Measurements from ENCODE around the gene CAMTA1.

The CAMTA1 gene

DNA sequence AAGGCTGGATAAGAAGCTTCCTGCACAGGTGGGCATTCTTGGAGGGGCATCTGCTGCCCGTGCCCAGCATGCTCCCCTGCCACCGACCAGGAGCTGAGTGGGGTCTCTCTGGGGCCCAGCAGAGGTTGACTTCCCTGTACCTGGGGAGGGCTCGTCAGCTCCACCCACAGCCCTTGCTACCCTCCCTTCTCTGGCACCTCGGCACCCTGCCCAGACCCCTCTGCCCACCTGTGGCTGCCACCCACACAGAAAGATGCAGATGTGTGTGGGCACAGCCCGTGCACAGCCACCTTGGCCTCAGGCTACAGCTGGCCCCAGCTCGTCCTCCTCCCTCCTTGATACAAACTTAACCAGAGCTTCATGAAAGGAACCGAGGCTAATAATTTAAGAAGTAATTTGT, 744.7 kb downstream of the CAMTA1 start:
- DNase-seq (ENCODE audit: low read depth in 2 of 2), result no peak

GRCh38 chr1:7531562-7532340, 746.5 kb downstream of the CAMTA1 start:
- DNase-seq (ENCODE audit: low read depth in 2 of 2), result no peak

GRCh38 chr1:7533006-7533405, 747.8 kb downstream of the CAMTA1 start:
- no peak for DNase-seq (ENCODE audit: low read depth in 2 of 2)

- DNase-seq (ENCODE audit: low read depth in 2 of 2), result no peak
Measured at GRCh38 chr1:7534061-7534825, 749.0 kb downstream of the CAMTA1 start.

GRCh38 chr1:7535016-7535415, 749.8 kb downstream of the CAMTA1 start:
- DNase-seq (ENCODE audit: low read depth in 2 of 2), result no peak

DNA sequence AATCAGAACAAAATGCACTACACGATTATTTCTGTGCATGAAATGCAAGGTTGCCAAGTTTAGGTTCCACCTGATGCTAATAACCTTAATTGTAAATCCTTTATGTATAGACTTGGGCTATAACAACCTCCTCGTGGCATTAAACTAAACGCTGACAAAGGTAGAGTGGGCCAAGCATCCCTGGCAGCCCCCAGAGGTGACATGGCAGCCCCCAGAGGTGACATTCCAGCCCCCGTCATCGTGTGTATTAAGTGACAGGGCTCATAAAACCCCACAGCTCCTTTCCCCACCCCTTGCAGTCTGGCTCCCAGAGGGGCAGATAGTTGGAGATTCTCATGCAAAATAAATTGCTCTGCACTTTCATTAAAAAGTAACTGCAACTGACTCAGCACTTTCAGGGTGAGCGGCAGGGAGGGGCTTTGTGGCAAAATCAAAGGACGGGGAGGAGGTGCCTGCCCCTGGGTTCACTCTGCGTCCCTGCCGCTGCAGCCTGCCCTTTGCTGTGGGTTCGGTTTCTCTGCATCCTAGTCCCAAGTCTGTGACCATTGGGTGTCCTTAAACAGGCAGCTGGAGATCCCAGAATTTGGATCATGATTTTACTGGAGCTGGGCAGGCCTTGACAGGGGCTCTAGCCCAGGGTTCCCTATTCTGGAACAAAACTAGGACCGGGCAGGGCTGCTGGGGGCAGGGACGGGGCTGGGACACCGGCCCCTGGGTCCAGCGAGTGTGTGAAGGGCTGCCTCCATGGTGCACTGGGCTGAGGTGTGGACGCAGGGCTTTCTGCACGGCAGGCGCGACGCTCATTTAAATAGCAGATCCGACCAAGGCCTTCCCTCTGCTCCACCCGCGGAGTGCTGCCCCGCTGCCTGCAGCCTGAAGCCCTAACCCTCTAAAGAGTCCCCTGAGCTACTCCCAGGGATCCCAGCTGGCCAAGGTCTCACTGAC, 751.0 kb downstream of the CAMTA1 start:
- DNase-seq (ENCODE audit: low read depth in 2 of 2), result no peak

GRCh38 chr1:7536891-7537591, 751.8 kb downstream of the CAMTA1 start:
- no peak for DNase-seq (ENCODE audit: low read depth in 2 of 2)

- no peak for DNase-seq (ENCODE audit: low read depth in 2 of 2)
Measured at GRCh38 chr1:7538033-7538432, 752.8 kb downstream of the CAMTA1 start.

DNA sequence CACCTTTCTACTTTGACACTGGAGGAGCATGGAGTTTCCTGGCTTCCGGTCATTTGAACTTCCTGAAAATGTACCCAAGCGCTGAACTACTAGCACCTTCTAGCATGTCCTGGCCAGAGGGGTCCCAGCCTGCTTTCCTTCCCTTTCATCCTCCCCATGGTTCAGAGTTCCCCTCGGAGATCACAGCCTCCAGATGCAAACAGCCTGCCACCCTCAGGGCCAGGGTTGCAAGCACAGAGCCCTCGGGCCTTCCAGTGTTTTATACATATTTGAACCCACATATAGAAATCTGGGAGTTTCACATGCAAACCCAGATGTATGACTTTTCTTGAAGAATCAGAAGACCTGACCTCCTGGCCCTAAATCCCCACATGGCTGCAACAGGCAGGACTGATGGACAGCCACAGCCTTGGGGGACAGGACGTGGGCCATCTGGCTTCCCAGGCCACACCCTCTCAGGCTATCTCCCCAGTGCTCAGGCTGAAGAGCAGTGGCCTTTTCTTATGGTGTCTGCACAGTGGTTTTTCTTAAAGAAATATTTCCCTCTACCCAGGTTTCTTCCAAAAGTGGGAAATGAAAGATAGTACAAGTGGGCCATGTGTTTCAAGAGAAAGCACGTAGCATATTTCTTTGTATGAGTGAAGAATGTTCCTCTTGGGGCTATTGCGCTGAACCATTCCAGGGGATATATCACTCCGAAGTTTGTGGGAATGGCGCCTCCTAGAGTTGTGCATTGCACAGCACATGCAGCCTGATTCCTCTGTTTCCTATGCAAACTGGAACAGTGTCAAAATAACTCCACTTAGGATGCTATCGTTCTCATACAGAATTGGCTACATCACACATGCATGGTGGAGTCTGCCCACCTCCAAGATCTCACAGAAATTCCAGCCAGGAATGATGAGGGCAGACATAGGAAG, 753.9 kb downstream of the CAMTA1 start:
- DNase-seq (ENCODE audit: low read depth in 2 of 2), result no peak

- DNase-seq (ENCODE audit: low read depth in 2 of 2), result no peak
Measured at GRCh38 chr1:7539769-7540175, 754.5 kb downstream of the CAMTA1 start.

DNA sequence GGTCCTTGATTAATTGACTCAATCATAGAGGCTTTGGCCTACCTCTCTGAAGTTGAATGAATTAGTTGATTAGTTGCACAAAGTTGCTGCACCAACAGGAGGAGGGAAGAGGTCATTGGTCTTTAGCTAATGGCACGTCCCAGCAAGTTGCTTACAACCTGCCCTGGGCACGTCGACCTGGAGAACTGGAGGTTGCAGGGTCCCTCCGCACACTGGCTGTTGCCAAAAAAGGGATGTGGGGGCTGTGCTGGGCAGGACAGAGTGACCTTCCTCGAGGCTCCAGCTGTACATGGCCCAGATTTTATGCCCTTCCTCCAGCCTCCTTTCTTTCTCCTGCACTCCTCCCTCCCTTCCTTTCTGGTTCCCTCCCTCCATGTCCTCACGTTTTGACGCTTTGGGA, 755.6 kb downstream of the CAMTA1 start:
- no peak for DNase-seq (ENCODE audit: low read depth in 2 of 2)

- no peak for DNase-seq (ENCODE audit: low read depth in 2 of 2)
Measured at GRCh38 chr1:7541629-7542028, 756.4 kb downstream of the CAMTA1 start.

DNA sequence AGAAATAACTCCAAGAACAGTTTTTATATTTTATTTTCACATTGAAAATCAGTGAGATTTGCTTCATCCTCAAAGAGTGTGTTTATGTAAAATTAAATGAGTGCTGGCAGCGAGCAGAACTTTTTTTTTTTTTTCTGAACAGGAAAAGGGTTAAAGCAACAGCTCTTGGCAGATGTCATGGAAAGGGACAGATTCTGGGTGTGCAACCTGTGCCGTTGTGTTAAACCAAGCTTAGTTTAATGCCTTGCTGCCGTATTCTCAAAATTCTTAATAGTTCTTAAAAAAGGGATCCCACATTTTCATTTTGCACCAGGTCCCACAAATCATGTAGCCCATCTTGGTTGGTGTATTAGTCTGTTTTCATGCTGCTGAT, 758.5 kb downstream of the CAMTA1 start:
- no peak for DNase-seq (ENCODE audit: low read depth in 2 of 2)

GRCh38 chr1:7549277-7550161, 764.3 kb downstream of the CAMTA1 start:
- DNase-seq (ENCODE audit: low read depth in 2 of 2), result peak in 1 of 2 donors; percentile 1

DNA sequence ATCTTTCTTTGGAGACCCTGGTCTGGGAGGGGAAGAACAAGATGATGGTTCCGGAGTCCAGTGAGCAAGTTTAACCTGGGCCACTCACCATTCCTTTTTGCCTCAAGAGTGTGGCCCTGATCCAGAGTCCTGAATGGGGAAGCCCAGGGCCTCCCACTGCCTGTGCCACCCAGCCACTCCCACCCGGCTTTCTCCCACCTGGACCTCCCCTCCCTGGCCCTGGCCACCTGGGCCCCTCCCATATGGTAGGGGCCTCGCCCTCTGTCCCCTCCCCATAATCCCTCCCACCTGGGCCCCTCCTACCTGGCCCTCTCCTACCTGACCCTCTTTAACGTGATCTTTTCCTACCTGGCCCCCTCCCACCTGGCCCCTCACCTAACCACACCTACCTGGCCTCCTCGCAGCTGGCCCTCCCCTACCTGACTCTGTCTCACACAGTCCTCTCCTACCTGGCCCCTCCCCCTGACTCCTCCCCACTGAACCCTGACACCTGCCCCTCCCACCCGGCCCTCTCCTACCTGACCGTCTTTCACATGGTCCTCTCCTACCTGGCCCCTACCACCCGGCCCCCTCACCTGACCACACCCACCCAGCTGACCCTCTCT, 765.1 kb downstream of the CAMTA1 start:
- no peak for DNase-seq (ENCODE audit: low read depth in 2 of 2)

- DNase-seq (ENCODE audit: low read depth in 2 of 2), result no peak
Measured at GRCh38 chr1:7550981-7551380, 765.7 kb downstream of the CAMTA1 start.

- DNase-seq (ENCODE audit: low read depth in 2 of 2), result no peak
Measured at GRCh38 chr1:7551442-7551841, 766.2 kb downstream of the CAMTA1 start.

- DNase-seq (ENCODE audit: low read depth in 2 of 2), result no peak
Measured at GRCh38 chr1:7552402-7552801, 767.1 kb downstream of the CAMTA1 start.
